ENCODE results near the gene MEX3B. TPM values are rescaled to one million over a fixed set of nuclear protein-coding genes. Genes with fewer than 3 reads are reported as not detected.

MEX3B gene
- total RNA-seq, 1 donor from 2014 or later, result 9.0 TPM

GRCh38 chr15:82066455-82066854, 20.6 kb upstream of the MEX3B start:
- Histone ChIP-seq H3K36me3 (no peaks in the 10 kb centered on the region), H3K4me1 (no peaks in the 10 kb centered on the region), H3K27ac (no peak overlapping the region), H3K9me3 (no peaks in the 10 kb centered on the region), H3K27me3 (no peaks in the 10 kb centered on the region), H3K4me3 (no peak overlapping the region)
- DNase-seq (ENCODE audit: low spot score in 2 of 2), result no peak
- TF ChIP-seq, protein P1, sequence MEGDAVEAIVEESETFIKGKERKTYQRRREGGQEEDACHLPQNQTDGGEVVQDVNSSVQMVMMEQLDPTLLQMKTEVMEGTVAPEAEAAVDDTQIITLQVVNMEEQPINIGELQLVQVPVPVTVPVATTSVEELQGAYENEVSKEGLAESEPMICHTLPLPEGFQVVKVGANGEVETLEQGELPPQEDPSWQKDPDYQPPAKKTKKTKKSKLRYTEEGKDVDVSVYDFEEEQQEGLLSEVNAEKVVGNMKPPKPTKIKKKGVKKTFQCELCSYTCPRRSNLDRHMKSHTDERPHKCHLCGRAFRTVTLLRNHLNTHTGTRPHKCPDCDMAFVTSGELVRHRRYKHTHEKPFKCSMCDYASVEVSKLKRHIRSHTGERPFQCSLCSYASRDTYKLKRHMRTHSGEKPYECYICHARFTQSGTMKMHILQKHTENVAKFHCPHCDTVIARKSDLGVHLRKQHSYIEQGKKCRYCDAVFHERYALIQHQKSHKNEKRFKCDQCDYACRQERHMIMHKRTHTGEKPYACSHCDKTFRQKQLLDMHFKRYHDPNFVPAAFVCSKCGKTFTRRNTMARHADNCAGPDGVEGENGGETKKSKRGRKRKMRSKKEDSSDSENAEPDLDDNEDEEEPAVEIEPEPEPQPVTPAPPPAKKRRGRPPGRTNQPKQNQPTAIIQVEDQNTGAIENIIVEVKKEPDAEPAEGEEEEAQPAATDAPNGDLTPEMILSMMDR (IDR thresholded peaks at IDR 0.05), result no peak
- intact Hi-C loops (cut with DNase I), result no loop called here

DNA sequence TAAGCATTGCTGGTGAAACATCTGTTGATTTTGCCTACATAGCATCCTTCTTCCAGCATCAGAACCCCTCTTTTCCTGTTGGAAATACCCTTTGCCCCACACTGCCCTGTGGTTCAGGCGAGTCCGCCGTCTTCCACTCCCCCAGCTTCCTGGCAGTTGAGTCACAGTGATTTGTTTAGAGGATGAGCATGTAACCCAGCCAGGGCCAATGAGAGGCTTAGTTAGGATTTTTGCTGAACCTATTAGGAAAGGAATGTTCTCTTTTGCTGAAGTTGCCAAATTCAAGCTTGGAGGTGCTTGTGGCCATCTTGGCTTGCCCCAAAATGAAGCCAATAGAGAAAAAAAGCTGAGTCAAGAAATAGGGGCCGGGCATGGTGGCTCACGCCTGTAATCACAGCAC, 19.0 kb upstream of the MEX3B start:
- H3K36me3 ChIP-seq, result no peaks in the 10 kb centered on the region
- H3K4me3 ChIP-seq, result no peak overlapping the region
- no peaks in the 10 kb centered on the region for H3K9me3 ChIP-seq
- no peak overlapping the region for H3K27ac ChIP-seq
- DNase-seq (ENCODE audit: low spot score in 2 of 2), result no peak
- TF ChIP-seq, protein P1 (IDR thresholded peaks at IDR 0.05), result no peak
- intact Hi-C loops (cut with DNase I), result no loop called here
- no peaks in the 10 kb centered on the region for H3K4me1 ChIP-seq
- H3K27me3 ChIP-seq, result no peaks in the 10 kb centered on the region

- H3K36me3 ChIP-seq, result no peaks in the 10 kb centered on the region
- H3K27me3 ChIP-seq, result no peaks in the 10 kb centered on the region
- intact Hi-C loops (cut with DNase I), result no loop called here
- no peak for DNase-seq (ENCODE audit: low spot score in 2 of 2)
- TF ChIP-seq, protein P1 (IDR thresholded peaks at IDR 0.05), result no peak
- H3K4me1 ChIP-seq, result no peaks in the 10 kb centered on the region
- no peak overlapping the region for H3K4me3 ChIP-seq
- no peak overlapping the region for H3K27ac ChIP-seq
- H3K9me3 ChIP-seq, result no peaks in the 10 kb centered on the region
These were observed 16.9 kb upstream of the MEX3B start for GRCh38 chr15:82062479-82063454.

- H3K27me3 ChIP-seq, result no peaks in the 10 kb centered on the region
- intact Hi-C loops (cut with DNase I), result no loop called here
These were observed 15.0 kb upstream of the MEX3B start for GRCh38 chr15:82060817-82061216.

GRCh38 chr15:82058517-82059204, 12.8 kb upstream of the MEX3B start:
- Histone ChIP-seq H3K9me3 (no peaks in the 10 kb centered on the region), H3K27ac (no peak overlapping the region), H3K27me3 (no peaks in the 10 kb centered on the region), H3K4me1 (no peaks in the 10 kb centered on the region), H3K36me3 (no peaks in the 10 kb centered on the region), H3K4me3 (no peak overlapping the region)
- TF ChIP-seq, protein P1 (IDR thresholded peaks at IDR 0.05), result no peak
- no peak for DNase-seq (ENCODE audit: low spot score in 2 of 2)
- intact Hi-C loops (cut with DNase I), result no loop called here

More at GRCh38 chr15:82060817-82061216, 15.0 kb upstream of the MEX3B start:
- Histone ChIP-seq H3K4me1 (no peaks in the 10 kb centered on the region), H3K9me3 (no peaks in the 10 kb centered on the region), H3K27ac (no peak overlapping the region), H3K36me3 (no peaks in the 10 kb centered on the region), H3K4me3 (no peak overlapping the region)
- no peak for DNase-seq (ENCODE audit: low spot score in 2 of 2)
- TF ChIP-seq, protein P1 (IDR thresholded peaks at IDR 0.05), result no peak
